Ascending aorta (tissue), 2 donors: ENCODE data around the gene TNFAIP3. TPM values are rescaled to one million over a fixed set of nuclear protein-coding genes. Genes with fewer than 3 reads are reported as not detected.

Experiments used
- DNase-seq, 2 donors: peaks; one replicate each; pipeline ENCODE4 v3.0.0-alpha.2; 2019; ENCODE audit warnings: low spot score in 2 of 2
- H3K27ac ChIP-seq, 2 donors: fragments of 200-600 bp; sonication (generic); one replicate each; pipeline ENCODE4 v1.5.1; 2016 to 2017; ENCODE audit warnings: mild to moderate bottlenecking in 1 of 2
- H3K27me3 ChIP-seq: fragments of 200-600 bp; sonication (generic); one replicate; pipeline ENCODE4 v1.5.1; 2017
- H3K36me3 ChIP-seq, 2 donors: fragments of 200-600 bp; sonication (generic); one replicate each; pipeline ENCODE4 v1.5.1; 2016
- H3K4me1 ChIP-seq, 2 donors: fragments of 200-600 bp; sonication (generic); one replicate each; pipeline ENCODE4 v1.5.1; 2016 to 2017; ENCODE audit warnings: mild to moderate bottlenecking in 1 of 2
- H3K4me3 ChIP-seq, 2 donors: fragments of 200-600 bp; sonication (generic); one replicate each; pipeline ENCODE4 v1.5.1; 2016 to 2017; ENCODE audit warnings: mild to moderate bottlenecking in 1 of 2
- H3K9me3 ChIP-seq, 2 donors: fragments of 200-600 bp; sonication (generic); one replicate each; pipeline ENCODE4 v1.5.1; 2016
- intact Hi-C: fragments of 100-400 bp; cut with DNase I; formaldehyde crosslinking; loops from one replicate; pipeline ENCODE4 v1.15.1; 2023
- total RNA-seq: library from RNA; depleted of rRNA; stranded (reverse); fragments of >200 nt; gene quantifications from one replicate; pipeline ENCODE4 v1.1.0, GENCODE V29; 2016
- TF ChIP-seq, protein P1 (sequence below), 3 experiments: fragments of 200-600 bp in 2 of 3; fragments of 450-650 bp in 1 of 3; sonication (generic) in 2 of 3; IDR thresholded peaks; one replicate each; pipeline ENCODE4 v1.5.1; 2016 to 2019; ENCODE audit warnings: antibody characterized with exemption in 3 of 3, mild to moderate bottlenecking in 1 of 3, moderate library complexity in 1 of 3

Gene TNFAIP3
- total RNA-seq, 1 donor from 2014 or later: 24.5 TPM

- H3K27ac ChIP-seq: no peak overlapping the region
- no peak for DNase-seq
- H3K4me1 ChIP-seq: peaks cover 0 to 15% of the 10 kb centered on the region in 2 donors
- intact Hi-C loops: no loop called here
- H3K9me3 ChIP-seq: no peaks in the 10 kb centered on the region
- no peaks in the 10 kb centered on the region for H3K36me3 ChIP-seq
- H3K27me3 ChIP-seq: no peaks in the 10 kb centered on the region
- no peak overlapping the region for H3K4me3 ChIP-seq
- TF ChIP-seq, protein P1, sequence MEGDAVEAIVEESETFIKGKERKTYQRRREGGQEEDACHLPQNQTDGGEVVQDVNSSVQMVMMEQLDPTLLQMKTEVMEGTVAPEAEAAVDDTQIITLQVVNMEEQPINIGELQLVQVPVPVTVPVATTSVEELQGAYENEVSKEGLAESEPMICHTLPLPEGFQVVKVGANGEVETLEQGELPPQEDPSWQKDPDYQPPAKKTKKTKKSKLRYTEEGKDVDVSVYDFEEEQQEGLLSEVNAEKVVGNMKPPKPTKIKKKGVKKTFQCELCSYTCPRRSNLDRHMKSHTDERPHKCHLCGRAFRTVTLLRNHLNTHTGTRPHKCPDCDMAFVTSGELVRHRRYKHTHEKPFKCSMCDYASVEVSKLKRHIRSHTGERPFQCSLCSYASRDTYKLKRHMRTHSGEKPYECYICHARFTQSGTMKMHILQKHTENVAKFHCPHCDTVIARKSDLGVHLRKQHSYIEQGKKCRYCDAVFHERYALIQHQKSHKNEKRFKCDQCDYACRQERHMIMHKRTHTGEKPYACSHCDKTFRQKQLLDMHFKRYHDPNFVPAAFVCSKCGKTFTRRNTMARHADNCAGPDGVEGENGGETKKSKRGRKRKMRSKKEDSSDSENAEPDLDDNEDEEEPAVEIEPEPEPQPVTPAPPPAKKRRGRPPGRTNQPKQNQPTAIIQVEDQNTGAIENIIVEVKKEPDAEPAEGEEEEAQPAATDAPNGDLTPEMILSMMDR (IDR thresholded peaks at IDR 0.05): no peak
These were observed 61.2 kb downstream of the TNFAIP3 start for GRCh38 chr6:137928286-137928685.

GRCh38 chr6:137931849-137932465 lies 64.9 kb downstream of the TNFAIP3 start:
- no peaks in the 10 kb centered on the region for H3K36me3 ChIP-seq
- no peaks in the 10 kb centered on the region for H3K9me3 ChIP-seq
- TF ChIP-seq, protein P1 (IDR thresholded peaks at IDR 0.05): no peak
- peak overlapping the region in 1 of 2 donors; percentile 82 for H3K27ac ChIP-seq
- intact Hi-C loops: no loop called here
- no peak for DNase-seq
- H3K4me1 ChIP-seq: peaks cover 0 to 9% of the 10 kb centered on the region in 2 donors
- no peaks in the 10 kb centered on the region for H3K27me3 ChIP-seq
- H3K4me3 ChIP-seq: no peak overlapping the region

Other genes with a start within 250 kb of the TNFAIP3 start
- gene PERP, start 240.2 kb downstream of the TNFAIP3 start, total RNA-seq: 14.5 TPM